Middle frontal gyrus (tissue), 1 donor: ENCODE results near the gene AHCYL2.
A peak's percentile ranks its signal among the peaks of the same experiment; 100 is the strongest.
"Not testable (repeated sequence)": the region's sequence is repeated elsewhere in the genome, so short reads cannot be mapped to it uniquely, and the experiment has no call there.

Experiments
- DNase-seq: peaks from one replicate; pipeline ENCODE4 v3.0.0-alpha.2; 2015; ENCODE audit warnings: low spot score; ENCODE audit errors: extremely low spot score

Gene AHCYL2

DNA sequence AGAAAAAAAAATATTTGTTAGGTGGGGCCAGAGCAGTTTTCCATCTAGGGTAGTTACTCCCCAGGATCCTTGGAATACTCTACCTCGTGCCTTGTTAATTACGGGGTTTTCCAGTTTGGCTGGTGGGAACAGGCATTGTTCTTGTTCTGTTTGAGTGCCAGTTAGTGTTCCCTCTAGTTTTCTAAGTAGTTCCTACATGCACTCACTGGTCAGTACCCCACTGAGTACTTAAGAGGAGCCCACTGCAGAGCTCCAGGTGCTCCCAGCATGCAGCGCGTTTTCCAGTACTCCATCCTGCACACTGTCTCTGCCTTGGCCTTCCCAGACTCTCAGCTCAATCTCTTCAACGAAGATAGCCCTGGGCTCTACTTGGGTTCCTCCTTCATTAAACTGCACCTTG, 58.0 kb downstream of the AHCYL2 start:
- DNase-seq, result no peak

DNA sequence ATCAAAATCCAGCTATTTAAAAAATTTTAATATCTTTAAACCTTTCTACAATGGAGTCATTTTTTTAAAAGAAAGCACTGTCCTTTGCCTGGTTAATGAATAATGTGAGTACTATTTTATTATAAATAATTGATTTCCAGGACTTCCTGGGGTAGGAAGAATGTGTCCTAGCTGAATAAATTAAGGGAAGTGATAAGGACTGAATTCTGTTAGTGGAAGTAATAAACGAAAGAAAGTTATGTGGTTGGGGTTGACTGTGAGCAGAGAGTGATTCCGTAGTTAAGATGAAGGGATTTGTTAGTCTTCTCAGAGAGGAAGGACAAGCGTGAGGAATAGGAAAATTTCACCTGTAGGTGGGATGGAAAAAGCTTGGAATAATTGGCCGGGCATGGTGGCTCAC, 59.1 kb downstream of the AHCYL2 start:
- no peak for DNase-seq

DNA sequence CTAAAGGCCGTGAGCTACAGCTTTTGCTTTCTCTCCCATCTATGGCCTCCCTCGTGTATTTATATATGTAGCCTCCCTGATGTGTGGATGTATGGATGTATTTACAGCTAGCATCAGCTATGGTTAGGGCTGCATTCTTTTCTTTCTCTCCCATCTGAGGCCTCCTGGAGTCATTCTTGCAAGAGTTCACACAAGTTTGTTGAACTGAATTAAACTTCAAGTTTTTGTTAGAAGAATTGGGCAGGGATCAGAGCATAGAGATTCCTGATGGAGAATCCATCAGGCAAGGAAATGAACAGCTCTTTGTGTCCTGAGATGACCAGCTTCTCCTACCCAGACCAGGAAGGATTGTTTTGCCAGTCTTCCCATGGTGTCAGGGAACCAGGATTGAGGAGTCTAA, 60.3 kb downstream of the AHCYL2 start:
- no peak for DNase-seq

DNA sequence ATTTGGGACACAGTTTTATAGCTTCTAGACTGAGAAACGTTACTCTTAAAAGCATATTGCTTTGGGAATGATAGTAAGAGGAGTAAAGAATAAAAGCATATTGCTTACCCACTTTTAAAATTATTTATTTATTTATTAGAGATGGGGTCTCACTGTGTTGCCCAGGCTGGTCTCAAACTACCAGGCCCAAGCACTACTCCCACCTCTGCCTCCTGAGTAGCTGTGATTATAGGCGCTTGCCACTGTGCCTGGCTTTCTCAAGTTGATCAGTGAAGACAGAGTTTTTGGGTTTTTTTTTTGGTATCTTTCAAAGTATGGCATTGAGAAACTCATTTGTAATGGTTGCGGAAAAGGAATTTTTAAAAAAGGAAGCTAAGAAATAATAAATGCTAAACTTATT, 68.0 kb downstream of the AHCYL2 start:
- DNase-seq, result no peak

DNA sequence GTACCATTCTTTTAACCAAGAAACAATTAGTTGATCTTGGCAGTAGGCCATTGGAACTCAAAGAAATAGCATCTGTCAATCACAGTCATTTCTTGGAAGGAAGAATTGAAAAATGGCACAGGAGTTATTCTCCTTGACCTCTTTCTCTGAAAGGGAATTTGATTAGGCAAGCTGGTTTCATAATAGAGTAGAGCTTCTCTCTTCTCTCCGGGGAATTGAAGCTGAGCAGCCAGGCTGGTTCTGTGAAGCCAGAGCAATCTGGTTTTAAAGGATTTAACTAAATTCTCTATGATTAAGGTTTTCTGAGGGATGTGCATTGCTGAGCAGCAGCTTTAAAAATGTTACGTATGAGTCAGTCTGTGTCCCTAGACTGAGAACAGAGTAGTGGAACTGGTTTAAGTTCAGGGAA, 70.2 kb downstream of the AHCYL2 start:
- no peak for DNase-seq

DNA sequence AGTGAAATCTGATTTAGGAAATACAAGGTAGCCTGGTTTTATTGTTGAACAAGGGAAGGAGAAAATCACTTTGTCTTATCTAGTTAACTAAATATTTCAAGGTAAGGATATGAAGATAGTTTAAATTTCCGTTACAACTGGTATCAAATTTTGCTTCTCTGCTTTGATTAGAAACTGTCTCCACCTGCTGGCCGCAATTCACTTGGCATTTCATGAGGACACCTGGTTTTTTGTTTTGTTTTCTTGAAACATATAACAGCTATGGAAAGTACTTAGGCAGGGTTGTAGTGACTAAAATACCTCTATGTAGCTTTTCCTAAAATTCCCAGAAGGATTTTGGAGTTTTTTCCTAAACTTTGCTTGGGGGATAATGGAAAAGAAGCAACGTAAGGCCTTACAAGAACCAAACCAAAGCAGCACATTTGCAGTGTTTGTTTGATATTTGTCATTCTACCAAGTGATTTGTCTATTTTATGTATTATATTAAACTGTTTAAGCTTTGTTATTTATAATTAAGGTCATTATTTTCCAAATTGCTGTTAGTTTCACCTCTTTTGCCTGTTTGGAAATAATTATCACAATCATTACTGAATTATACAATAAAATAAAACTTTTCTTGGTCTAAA, 73.6 kb downstream of the AHCYL2 start:
- DNase-seq, result peak; percentile 12

DNA sequence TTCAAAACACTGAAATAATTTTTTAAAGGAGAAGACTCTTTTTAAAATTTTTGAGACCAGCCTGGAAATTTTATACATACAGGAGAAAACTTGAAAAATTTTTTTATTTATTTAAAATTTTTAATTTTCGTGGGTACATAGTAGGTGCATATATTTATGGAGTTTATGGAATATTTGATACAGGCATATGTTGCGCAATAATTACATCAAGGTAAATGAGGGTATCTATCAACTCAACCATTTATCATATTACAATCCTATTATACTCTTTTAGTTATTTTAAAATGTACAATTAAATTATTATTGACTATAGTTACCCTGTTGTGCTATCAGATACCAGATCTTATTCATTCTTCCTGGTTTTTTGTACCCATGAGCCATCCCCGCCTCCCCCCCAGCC, 75.1 kb downstream of the AHCYL2 start:
- no peak for DNase-seq

DNA sequence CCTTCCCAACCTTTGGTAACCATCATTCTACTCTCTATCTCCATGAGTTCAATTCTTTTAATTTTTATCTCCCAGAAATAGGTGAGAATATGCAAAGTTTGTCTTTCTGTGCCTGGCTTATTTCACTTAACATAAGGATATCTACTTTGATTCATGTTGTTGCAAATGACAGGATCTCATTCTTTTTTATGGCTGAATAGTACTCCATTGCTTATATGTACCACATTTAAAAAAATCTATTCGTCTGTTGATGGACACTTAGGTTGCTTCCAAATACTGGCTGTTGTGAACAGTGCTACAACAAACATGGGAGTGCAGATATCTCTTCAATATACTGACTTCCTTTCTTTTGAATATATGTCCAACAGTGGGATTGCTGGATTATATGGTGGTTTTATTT, 75.5 kb downstream of the AHCYL2 start:
- DNase-seq, result not testable (repeated sequence)

DNA sequence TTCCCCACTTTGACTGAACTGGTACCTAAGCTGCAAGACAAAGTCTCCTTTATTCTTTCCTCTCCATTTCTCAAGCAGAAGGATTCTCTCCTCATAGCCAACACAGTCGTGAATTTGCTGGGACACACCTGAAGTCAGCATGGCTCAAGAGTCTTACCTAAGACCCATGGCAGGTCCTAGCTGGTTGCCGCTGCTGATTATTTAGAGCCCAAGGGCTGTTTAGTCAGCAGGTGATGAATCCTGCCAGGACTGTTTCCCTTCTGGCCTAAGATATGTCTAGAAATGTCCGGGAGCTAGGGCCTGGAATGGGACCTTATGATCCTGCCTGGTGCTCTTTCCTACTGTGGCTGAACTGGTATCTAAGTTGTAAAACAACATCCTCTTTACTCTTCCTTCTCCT, 82.8 kb downstream of the AHCYL2 start:
- no peak for DNase-seq

DNA sequence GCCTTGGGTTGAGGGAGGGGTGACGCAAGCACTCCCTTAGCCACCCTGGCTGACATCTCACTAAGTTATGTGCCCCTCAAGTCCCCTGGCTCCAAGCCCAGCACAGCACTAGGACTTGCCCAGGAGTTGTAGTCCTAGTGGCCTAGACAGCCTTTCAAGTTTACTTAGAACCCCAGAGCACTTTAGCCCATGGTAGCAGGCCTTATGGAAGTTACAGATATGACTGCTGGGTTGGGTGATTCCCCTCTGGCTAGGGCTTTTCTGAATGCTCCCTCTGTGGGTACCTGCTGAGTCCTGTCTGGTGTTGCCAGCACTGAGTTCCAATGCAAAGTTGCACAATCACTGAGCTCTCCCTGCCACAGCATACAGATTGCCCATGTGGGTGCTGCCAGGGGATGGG, 83.2 kb downstream of the AHCYL2 start:
- no peak for DNase-seq

DNA sequence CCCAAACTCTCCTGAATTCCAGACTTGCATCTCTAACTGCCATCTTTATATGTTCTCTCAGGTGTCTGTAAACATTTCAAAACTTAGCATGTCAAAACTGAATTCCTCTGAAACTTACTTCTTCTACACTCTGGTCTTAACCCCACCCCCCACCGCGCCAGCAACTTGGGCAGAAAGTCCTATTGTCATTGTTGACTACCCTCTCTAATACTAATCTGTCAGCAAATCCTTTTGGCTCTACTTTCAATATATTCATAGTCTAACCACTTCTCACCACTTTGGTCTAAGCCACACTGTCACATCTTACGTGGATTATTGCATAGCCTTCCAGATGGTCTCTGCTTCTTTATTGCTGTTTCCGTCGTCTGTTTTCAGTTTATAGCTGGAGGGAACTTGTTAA, 86.6 kb downstream of the AHCYL2 start:
- DNase-seq, result no peak

DNA sequence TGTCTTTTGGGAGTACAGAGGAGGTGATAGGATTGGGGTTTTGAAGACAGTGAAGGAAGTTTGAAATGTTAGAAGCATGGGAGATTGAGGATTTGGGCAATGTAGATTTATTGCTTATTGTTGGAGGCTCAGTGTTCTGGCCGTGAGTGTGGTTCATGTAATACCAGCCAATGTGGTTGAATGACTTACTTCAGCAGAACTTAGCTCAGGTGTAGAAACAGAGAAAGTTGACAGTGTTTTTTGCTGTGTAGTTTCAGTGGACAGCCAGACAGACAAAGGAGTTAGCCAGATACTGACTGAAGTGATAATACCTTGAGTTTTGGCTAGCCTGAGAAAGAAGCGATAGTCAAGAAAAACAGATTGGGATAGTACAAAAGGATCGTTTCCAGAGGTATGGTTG, 88.5 kb downstream of the AHCYL2 start:
- DNase-seq, result no peak

DNA sequence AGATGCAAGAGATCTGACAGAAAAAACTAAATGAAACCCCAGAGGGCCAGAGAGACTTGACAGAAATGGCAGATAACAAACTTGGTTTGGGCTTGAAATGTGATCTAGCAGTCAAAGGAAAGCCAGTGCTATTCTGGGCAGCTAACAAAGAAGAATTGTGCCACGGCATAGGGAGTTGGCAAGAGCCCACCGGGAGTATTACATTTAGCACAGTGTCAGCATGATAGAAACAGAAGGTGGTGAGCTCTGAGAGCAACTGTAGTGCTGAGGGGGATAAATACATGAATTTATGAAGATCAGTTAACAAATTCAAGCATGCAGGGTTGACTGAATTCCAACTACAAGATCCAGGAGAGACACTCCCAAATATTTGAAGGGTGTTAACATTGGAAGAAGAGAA, 91.1 kb downstream of the AHCYL2 start:
- peak; percentile 20 for DNase-seq

DNA sequence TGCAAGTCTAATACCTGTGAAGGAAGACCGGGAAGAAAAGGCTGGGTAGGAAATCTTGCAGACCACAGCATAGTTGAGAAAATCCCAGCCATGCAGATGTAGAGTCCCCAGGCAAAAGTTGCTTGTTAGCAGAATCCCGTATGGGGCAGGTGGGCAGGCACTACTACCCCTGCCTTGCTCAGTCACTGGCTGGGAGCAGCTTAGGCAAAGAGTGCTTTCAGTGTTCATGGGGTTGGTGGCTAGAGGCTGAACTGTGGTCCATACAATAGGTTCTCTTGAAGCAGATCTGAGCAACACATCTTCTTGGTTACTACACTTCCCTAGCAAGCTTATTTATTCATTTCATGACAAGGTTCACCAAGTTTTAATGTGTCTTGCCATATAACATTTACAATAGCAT, 92.6 kb downstream of the AHCYL2 start:
- DNase-seq, result no peak

DNA sequence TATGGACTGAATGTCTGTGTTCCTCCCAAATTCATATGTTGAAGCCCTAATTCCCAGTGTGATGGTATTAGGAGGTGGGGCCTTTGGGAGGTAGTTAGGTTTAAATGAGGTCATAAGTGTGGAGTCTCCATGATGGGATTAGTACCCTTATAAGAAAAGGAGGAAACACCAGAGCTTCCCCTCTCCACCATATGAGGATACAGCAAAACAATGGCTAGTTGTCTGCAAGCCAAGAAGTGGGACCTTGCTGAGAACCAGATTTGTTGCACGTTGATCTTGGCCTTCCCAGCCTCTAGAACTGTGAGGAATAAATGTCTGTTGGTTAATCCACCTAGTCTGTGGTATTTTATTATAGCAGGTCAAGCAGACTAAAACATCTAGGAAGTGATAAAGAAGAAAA, 102.2 kb downstream of the AHCYL2 start:
- no peak for DNase-seq

DNA sequence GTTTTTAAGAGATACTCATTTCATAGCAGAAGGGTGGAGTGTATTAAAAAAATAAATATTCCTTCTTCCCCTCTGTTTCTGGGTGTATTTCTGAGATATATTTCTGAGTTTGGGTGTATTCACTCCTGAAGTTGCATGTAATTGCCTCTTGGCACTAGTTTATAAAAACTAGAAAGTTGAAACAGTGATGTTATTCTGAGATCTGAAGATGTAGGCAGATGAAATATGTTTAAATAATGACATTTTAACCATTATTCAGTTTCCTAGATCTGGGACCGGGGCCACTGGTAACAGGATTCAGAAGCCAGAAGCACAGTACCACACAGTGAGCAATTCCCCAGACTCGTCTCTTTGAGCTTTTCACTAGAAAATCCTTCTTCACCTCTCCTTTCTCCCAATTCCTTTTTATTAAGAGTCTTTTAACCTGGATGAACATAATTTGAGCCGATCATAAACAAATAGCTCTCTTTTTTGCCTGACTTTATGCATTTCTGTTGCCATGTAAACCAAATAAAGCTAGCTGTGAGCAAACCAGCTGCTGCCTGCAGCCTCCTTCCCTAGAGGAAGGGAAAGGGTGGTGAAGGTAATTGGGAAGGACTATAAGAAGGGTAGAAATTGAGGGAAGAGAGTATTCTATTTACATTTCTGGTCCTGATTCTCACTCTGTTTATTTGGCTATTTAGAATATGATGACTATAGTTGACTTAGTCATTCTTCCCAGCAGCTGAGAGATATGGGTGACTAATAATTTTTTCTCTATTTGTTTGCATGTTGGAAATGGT, 107.6 kb downstream of the AHCYL2 start:
- no peak for DNase-seq

DNA sequence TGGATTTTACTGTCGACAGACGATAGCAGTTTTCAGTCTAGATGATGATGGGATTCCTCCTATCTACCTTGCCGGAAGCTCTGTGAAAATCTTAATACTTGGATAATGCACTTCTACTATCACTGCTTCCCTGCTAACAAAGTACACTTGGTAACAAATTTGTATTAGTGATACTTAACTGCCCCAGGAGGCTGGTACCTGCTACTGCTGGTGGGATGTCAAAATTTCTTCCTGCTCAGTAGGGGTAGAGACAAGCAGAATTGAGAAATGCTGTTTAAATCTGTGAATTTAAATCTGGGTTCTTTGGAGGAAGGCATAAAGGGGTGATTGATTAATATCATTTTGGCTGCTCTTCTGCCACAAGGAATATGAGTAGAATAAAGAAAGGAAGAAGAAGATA, 109.6 kb downstream of the AHCYL2 start:
- DNase-seq, result no peak

DNA sequence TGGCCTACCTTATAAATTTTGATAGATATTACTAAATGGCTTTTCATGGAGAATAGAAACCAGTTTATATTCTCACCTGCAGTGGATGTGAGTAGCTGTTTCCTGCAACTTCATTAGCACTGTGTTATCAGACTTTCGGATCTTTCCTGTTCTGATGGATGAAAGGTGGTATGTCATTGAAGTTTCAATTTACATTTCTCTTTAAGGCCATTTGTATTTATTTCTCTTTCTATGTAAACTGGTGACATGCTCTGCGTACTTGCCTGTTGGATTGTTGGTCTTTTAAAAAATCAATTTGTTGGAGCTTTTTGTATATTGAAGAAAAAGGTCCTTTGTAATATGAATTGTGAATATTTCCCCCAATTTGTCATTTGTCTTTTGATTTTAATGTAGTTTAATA, 113.6 kb downstream of the AHCYL2 start:
- DNase-seq, result no peak

DNA sequence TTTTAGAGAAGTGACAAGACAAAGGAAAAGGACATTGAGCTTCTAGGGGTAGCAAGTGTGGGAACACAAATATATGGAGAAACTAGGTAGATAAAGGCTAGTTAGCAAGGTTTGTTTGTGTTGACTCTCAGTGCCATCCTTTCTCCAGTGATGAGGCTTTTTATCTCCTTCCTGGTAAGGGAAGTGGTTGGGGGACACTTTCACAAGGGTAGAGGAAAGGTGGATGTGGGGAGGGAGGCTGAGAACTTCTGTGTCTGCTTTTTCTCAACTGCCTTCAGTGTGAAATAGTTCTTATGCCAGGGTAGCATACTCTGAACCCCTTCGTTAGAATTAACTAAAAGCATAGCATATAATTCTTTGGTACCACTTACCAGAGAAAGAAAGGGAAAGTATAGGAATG, 116.4 kb downstream of the AHCYL2 start:
- DNase-seq, result no peak

DNA sequence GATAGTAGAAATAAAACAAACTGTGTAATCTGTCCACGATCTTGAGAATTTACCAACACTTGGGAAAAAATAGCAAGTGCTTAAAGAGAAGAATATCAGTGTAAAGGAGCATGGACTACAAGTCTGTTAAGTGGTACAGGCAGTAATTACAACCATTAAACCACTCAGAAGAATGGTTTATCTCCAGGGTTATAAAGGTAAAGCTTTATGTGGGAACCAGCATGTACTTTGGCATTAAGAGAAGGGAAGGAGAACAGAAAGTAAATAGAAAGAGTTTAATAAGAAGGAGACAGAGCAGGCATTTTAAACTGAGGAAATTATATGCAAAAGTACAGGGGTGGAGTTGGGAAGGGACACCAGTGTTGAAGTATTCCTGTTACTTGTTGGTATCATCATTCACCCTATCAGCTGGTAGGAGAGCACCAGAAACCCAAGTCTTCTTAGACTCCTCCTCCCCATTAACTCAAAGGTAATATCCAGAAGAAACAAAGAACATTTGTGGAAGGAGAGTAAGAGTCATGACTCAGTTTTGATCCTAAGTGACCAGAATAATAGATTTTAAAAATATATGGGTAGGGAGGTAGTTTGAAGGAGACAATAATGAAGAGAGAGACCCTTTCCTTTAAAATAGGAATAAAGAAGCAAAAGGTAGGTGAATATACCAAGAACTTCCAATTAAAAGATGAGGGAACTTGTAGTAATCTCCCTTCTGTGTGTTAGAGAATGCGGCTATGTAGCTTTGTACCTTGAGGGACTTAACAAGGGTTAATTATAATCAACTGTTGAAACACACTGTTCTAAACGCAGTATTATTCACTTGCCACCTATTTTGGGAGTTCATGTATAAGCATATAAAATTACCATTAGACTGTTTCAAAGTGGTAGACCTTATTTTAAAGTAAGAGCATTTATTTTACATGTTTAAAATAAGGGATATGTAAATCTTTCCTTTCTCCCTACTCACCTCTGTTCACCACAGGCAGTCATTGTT, 117.3 kb downstream of the AHCYL2 start:
- no peak for DNase-seq

DNA sequence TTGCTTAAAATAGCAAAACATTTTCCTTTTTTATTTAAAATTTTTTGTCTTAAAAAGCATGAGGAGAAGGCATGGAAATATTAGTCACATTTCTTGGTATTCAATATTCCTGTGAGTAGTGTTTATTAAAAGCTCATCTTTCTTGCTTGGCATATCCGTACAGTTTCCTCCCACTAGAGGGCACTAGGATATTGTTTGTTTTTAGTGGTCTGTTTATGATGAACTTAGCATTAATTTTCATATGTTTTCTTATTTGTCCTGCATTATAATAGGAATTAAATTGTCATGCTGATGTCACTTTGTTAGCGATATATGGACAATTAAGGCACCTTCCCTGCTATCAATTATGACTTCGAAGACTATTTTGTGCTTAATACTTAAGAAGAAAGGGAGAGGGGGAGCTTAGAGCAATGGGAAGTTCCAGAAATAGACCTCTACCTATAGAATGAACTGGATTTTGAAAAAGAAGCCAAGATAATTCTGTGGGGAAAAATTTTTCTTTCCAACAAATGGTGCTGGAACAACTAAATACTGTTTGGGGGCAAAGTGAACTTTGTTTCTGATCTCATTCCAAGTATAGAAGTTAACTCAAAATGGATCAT, 118.4 kb downstream of the AHCYL2 start:
- no peak for DNase-seq

DNA sequence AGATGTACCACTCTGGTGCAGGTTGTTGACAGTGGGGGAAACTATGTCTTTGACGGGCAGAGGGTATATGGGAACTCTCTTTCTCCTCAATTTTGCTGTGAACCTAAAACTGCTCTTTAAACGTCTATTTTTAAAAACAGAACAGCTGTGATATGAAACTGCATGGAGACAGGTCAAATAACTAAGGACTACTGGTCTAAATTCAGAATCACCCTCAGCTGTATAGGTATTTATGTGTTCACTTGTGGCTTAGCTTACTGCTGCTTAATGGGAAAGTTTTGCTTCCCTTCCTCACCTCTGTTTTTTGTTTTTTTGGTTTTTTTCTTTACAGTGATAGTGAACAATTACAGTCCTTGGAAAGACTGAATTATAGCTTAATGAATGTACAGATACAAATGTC, 122.5 kb downstream of the AHCYL2 start:
- DNase-seq, result no peak
